Left colon (tissue), 2 donors: ENCODE measurements around the gene ZNHIT2. TPM values are rescaled to one million over a fixed set of nuclear protein-coding genes. Genes with fewer than 3 reads are reported as not detected.

ENCODE experiments used
- ATAC-seq: fragments of 200-7000 bp; cut with Tn5 transposase; one replicate; pipeline ENCODE4 v1.9.1; 2020; ENCODE audit warnings: mild to moderate bottlenecking, moderate library complexity
- DNase-seq, 2 donors: peaks; one replicate each; pipeline ENCODE4 v3.0.0-alpha.2; 2020
- intact Hi-C, 2 donors: fragments of 100-400 bp; cut with DNase I in 1 of 2; cut with micrococcal nuclease in 1 of 2; formaldehyde crosslinking; loops; one replicate each; pipeline versions ENCODE4 v1.11.2 to v1.14.0; 2022; cut with DNase I, micrococcal nuclease
- total RNA-seq, 2 donors: library from RNA; stranded (reverse); fragmentation: NEBNext Ultra II Directional; extraction: Animal tissue kit (Norgen Biotek cat#: 25700); gene quantifications; one replicate each; pipeline ENCODE4 v1.2.1, GENCODE V29; 2021
- donor health status: DM: no; HTN: no; CAD: no.
- donor health status: DM: yes; HTN: yes; CAD: no.

ZNHIT2 gene
- total RNA-seq, 2 donors from 2014 or later = 7.3 to 9.7 TPM

DNA sequence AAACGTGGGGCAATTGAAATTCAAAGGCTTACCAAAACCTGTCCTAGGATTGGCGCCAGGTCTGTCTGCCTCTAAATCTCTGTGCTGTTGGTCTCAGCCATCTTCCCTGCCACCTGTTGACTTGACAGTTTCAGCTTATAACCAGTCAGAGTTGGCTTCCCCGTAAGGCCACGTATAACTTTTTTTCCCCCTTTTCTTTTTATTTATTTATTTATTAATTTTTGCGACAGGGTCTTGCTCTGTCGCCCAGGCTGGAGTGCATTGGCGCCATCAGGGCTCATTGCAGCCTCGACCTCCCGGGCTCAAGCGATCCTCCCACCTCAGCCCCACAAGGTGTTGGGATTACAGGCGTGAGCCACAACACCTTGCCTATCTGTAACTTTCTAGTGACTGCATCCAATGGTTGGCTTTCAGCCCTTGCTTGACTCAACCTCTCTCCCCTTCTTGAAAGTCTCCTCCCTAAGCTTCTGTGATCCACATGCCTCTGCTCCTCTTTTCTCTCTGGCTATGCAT is 18.2 kb upstream of the ZNHIT2 start:
- intact Hi-C loops = loop anchor here in 1 of 2 donors (2.0 kb wide), 1 partner anchor 45 kb away; the partner anchor contains the start of gene CAPN1
- DNase-seq (peak in 1 of 2 donors; percentile 32), ATAC-seq (no peak)

DNA sequence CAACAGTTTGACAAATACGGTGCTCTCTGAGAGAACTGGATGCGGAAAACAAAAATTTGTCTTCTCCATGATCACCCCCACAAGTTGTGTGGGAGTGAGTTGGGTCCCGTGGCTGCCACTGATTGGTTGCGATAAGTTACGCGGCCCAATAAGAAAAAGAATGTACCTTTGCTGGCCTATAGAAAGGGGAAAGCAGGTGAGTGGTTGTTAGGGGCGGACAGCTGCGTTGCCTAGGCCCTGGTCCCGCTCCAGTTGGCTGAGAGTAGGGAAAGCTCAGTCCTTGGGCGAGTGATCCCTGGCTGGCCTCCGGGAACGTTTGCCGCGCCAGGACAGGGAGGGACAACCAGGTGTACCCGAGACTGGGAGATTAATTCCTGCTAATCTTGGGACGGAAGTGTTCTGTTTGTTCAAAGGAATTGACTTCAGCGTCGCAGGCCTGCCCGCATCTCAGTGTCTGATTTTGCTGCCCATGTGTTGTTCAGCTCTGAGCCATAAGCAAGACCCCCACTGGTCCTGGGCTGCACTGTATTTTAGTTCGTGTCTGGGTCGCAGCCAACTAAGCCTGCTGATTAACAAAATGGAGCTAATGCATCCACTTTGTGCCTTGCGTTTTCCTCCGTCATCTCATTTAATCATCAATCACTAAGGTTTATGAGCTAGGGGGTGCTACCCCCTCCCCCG is 17.6 kb upstream of the ZNHIT2 start:
- ATAC-seq (peak; percentile 76), DNase-seq (peak; percentile 91 to 97)
- intact Hi-C loops = no loop called here

- ATAC-seq = peak; percentile 76
- peak; percentile 94 to 96 for DNase-seq
- intact Hi-C loops = no loop called here
Measured at GRCh38 chr11:65134240-65134951, 16.9 kb upstream of the ZNHIT2 start, which contains the start of gene SYVN1. SYVN1 (minus strand) TSS chr11:65134519; CDS start chr11:65133601, 918 bp downstream.

- DNase-seq (peak; percentile 42), ATAC-seq (no peak)
- intact Hi-C loops = no loop called here
Measured at GRCh38 chr11:65133724-65134123, 16.2 kb upstream of the ZNHIT2 start.

DNA sequence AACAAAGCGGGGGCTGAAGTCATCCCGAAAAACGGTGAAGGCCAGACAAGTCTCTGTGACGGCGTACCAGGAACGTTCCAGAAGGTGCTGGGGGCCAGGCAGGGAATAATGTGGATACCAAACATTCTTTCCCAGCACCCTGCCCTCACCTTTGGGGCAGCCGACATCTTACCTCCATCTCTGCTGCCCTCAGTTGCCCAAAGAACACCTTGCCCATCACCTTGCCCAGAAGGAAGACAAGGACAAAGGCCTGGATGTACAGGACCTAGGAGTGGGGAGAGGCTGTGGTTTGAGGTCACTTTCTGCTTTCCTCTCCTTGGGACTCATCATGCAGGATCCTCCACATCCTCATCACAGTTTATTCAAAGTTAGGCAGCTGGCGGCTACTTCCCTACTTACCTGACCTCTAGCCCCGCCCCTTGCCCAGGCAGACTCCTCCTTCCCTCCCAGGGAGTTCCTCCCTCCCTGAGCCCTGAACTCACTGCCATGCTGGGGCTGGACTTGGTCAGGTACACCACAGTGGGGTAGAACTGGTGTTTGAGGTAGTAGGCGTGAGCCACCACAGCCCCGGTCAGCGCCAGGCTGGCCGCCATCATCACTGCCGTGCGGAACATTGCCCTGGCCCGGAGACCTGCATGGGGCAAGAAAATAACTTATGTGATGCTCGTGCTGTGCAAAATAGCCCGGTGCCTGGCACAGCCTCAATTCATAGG is 15.6 kb upstream of the ZNHIT2 start:
- peak; percentile 92 to 93 for DNase-seq
- intact Hi-C loops = no loop called here

GRCh38 chr11:65132238-65132987 is 14.9 kb upstream of the ZNHIT2 start:
- intact Hi-C loops = no loop called here
- ATAC-seq (no peak), DNase-seq (peak; percentile 33 to 40)

More for the DNA sequence above, 15.6 kb upstream of the ZNHIT2 start:
- ATAC-seq = peak; percentile 52

DNA sequence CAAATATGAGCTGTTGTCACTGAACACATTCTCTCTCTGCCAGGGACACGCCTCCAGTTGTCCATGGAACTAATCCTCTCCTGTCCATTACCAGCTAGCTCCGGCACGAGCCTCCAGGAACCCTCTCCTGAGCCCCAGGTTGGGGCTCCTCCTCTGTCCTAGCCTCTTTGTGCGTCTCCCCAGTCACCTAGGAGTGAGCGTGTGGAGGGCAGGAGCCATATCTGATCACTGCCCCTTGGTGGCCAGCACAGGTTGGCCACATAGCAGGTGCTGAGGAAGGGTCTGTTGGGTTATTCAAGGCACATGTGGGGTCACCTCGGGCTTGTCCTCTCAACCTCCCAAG is 14.4 kb upstream of the ZNHIT2 start:
- DNase-seq (no peak), ATAC-seq (no peak)
- intact Hi-C loops = no loop called here

- intact Hi-C loops = no loop called here
- DNase-seq = peak; percentile 4 to 20
- no peak for ATAC-seq
Measured at GRCh38 chr11:65131417-65131776, 13.9 kb upstream of the ZNHIT2 start.

GRCh38 chr11:65130631-65131416 is 13.3 kb upstream of the ZNHIT2 start:
- intact Hi-C loops = no loop called here
- no peak for ATAC-seq
- peak; percentile 5 to 21 for DNase-seq

DNA sequence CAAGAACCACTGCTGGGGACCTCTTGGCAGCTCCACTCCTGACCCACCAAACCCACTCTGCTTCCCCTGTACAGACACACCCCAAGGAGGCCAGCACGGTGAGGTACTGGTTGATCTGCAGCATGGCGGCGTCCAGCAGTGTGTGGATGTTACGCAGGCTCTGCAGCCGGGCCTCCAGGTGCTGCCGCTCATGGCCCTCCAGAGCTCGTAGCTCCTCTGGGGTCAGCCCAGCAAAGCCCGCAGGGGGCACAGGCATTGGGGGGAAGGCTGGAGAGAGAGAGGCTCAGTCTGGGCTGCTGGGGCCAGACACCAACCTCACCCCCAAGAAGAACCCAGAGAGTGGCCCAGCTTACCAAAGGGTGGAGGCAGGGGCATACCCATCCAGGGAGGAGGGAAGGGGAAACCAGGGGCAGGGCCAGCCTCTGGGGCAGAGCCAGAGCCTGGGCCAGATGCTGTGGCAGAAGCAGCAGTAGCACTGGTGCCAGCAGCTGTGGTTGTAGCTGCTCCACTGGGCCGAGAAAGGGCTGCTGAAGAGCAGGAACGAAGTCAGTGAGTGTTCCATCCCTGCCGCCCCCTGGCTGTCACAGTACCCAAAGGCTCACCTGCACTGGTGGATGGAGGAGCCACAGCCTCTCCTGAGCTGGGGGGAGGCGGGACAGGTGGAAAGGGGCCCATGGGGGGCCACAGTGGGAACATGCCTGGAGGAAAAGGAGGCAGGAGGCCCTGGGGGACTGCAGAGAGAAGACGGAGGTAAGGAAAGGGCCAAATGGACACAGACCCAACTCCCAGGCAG is 12.3 kb upstream of the ZNHIT2 start:
- peak; percentile 9 to 24 for DNase-seq
- intact Hi-C loops = no loop called here
- no peak for ATAC-seq

GRCh38 chr11:65128182-65129145 is 11.0 kb upstream of the ZNHIT2 start:
- ATAC-seq (no peak), DNase-seq (peak; percentile 6 to 21)
- intact Hi-C loops = no loop called here

DNA sequence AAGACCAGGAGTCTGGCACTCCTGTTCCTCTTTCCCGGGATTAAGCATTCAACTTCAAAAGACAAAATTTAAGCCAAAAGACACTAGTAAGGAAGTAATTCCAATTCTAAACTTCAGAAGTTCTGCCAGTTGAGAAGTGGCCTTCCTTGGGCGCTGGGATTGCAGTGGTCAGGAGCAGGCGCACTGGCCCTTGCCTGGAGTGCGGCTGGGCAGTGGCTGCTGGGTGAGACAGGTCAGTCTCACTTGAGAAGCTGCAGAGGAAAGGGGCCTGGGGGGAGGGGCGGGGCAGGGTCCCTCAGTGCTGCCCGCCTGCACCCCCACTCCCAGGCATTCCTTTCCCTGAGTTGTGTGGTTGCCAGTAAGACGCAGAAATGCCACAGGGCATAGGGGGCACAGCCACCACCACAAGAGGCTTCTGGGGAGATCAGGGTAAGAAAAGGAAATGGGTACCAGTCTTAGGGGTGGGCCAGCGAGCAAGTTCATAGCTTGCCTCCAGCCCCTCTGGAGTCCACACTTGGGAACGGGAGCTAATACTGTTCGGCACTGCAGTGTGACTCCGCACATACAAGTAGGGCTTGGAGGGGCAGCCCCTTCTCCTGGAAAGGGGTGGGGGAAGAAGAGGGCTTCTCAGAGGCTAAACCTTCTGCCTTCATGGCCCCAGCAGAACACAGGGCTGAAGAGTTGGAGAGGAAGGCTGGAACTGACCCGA is 10.1 kb upstream of the ZNHIT2 start:
- intact Hi-C loops = no loop called here
- DNase-seq (peak; percentile 2 to 19), ATAC-seq (no peak)

DNA sequence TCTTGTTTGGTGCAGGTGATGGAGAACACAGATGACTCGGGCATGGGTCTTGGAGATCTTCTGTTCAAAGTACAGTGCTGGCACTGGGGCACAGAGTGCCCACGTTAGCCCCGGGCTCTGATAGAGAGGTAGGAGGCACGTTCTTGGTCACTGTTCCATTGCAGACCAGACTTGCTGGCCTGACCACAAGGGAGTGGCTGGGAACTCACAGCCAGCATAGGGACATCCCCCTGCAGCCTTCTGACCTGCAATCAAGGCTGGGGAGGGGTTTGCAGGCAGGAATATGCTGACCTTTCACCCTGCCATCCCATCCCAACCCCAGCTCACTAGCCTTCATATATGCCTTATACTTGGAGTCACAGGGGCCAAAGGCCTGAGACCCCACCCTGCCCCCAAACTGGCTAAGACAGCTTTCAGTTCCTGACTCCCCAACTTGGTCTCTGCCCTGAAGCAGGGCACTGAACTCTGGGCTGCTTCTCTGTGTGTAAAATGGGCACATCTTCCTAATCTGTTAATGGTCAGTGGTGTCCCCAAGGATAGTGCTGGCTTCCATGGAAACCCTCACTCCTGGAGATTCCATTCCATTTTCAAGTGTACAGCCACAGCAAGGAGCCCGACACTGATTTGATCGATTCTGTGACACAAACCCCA is 9.2 kb upstream of the ZNHIT2 start:
- ATAC-seq (no peak), DNase-seq (peak in 1 of 2 donors; percentile 14)
- intact Hi-C loops = no loop called here

- DNase-seq (peak in 1 of 2 donors; percentile 14), ATAC-seq (no peak)
Measured at GRCh38 chr11:65125197-65126056, 7.9 kb upstream of the ZNHIT2 start.

More at GRCh38 chr11:65125197-65126056, 7.9 kb upstream of the ZNHIT2 start:
- intact Hi-C loops = no loop called here
